ENCODE results near the gene JHY.
"Not testable (repeated sequence)": the region's sequence is repeated elsewhere in the genome, so short reads cannot be mapped to it uniquely, and the experiment has no call there.

Gene JHY

GRCh38 chr11:122882189-122882856 lies at the start of gene JHY:
JHY (plus strand) TSS chr11:122882759; CDS start chr11:122885850, 3,091 bp downstream.
- no peak for ATAC-seq

DNA sequence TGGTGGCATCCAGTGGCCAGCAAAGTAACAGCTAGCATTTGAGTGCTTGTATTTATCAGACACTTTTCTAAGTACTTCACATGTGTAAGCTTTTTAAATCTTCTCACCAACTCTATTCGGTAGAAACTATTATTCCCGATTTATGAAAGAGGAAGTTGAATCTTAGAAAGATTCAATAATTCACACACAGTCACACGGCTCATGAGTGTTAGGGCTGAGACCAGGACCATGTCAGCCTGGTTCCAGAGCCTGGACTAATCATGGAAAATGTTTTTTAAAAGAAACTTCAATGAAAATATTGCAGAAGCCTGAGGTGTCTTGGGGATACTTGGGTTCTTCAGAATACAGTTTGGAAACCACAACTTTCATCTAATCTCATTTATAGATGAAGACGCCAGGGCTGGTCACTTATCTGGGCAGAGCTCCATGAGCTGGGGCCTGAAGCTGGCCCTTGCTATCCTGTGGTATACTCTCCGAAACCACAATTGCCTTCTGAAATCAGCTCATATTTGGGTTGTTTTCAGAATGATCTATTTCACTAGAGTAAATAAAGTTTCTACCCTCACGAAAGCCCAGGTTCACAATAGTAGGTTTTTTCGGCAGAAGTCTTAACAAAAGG lies 48.6 kb upstream of the JHY start:
- ATAC-seq = no peak

DNA sequence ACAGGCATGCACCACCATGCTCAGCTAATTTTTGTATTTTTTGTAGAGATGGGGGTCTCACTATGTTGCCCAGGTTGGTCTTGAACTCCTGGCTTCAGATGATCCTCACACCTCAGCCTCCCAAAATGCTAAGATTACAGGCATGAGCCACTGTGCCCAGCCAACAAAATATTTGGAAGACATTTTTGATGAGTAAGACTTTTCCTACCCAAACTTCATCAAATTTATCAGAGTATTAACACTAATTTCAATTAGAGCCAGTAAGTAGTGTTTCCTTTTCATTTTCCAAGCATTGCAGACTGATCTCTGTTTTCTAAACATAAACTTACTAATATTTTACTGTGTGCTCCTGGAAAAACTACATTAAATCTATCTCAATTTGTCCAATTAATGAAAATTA lies 45.6 kb upstream of the JHY start:
- ATAC-seq = no peak

GRCh38 chr11:122837528-122838346 lies 44.8 kb upstream of the JHY start:
- ATAC-seq = no peak

- peak; percentile 78 to 89 for ATAC-seq
Observed at GRCh38 chr11:122843281-122844141, 39.0 kb upstream of the JHY start.

DNA sequence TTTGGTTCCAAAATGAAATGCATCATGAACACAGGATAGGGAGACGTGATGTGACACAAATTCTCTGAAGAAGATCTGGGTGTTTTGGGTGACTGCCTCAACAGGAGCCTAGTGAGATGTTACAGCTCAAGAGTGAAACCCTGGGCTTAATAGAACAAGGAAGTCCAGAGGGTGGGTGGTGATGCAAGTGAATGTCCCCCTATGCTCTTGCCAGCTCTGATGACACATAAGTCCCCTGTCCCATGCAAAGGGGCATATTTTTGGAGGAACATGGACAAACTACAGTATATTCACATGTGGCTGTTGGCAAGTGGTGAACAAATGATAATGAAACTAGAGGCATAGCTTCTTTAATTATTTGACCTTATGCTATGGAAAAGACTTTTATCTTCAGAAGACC lies 35.1 kb upstream of the JHY start:
- ATAC-seq = no peak

DNA sequence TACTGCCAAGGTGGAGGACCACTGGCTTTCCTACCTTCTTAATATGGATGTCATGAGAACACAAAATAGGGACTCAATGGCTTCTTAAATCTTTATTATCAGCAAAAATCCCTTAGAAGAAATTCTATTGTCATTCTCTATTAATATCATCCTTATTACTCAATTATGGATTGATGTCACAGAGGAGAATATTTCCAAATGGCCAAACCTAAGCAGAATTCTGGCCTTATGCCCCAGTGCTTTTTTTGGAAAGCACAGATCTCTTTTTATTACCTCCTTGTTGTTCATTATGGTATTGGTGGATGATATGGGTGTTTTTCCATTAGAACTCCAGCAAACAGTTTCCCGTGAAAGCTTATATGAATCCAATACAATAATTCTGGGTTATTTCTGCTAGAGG lies 34.4 kb upstream of the JHY start:
- ATAC-seq = no peak

- peak; percentile 33 to 39 for ATAC-seq
Observed at GRCh38 chr11:122850076-122850631, 32.4 kb upstream of the JHY start.

- peak; percentile 28 to 36 for ATAC-seq
Observed at GRCh38 chr11:122851366-122851966, 31.1 kb upstream of the JHY start.

- peak in 1 of 2 donors; percentile 9 for ATAC-seq
Observed at GRCh38 chr11:122852074-122852795, 30.3 kb upstream of the JHY start.

GRCh38 chr11:122852796-122853160 lies 29.8 kb upstream of the JHY start:
- ATAC-seq = no peak

DNA sequence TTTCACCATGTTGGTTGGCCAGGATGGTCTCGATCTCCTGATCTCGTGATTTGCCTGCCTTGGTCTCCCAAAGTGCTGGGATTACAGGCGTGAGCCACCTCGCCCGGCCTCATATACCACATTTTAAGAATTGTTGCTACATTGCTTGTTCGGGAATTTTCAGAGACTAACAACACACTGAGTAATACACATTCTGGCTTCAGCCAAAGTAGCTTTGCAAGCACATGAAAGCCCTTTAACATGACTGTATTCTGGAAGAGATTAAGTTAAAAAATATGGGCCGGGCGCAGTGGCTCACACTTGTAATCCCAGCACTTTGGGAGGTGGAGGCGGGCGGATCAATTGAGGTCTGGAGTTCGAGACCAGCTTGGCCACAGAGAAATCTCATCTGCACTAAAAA lies 29.3 kb upstream of the JHY start:
- ATAC-seq = no peak

DNA sequence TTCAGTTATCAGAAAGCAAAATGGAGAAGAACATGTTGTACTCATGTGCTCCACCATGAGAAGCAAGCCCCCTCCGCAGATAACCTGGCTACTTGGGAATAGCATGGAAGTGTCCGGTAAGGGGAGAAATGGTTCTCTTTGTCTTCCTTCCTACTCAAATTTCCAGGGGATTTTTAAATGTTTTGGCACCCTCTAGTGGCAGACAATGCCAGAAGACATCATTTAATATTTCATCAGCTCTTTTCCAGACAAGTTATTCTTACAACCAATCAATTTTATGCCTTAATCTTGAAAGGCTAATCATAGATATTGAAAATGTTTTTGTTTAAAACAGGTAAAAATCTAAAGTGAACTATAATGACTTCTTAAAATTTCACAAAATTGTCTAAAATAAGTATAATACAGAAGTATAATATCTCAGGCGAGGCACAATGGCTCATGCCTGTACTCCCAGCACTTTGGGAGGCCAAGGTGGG lies 28.6 kb upstream of the JHY start:
- ATAC-seq = no peak

DNA sequence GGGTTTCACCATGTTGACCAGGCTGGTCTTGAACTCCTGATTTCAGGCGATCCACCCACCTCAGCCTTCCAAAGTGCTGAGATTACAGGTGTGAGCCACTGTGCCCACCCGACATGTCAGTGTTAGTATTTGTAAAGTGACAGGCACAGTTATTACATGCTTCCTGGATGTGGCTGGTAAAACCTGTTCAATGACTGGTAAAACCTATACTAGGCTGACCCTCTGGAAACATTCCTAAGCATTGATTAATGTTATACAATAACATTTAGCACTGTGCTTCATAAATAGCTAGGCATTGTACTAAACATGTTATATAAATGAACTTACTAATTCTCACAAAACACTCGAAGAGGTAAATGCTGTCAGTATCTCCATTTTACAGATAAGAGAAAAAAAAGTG lies 20.9 kb upstream of the JHY start:
- ATAC-seq = no peak

DNA sequence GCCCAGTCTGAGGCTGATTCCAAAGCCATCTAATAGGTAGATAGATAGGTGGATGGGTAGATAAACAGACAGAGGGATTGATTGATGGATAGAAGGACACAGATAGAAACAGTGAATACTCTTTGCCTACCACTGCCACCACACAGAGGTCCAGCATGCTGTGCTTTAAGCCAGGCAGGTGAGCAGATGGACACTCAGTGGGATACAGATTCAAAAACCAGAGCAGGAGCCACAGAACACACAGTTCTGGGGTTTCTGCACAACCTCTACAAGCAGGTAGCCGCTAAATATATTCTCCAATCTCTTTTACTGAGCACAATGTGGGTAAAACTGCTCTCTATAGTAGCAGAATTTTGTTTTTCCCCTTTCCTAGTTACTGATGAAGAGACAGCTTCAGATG lies 20.5 kb upstream of the JHY start:
- no peak for ATAC-seq

GRCh38 chr11:122863154-122863553 lies 19.4 kb upstream of the JHY start:
- ATAC-seq = not testable (repeated sequence)

- no peak for ATAC-seq
Observed at GRCh38 chr11:122863704-122864326, 18.7 kb upstream of the JHY start.

- no peak for ATAC-seq
Observed at GRCh38 chr11:122864386-122865115, 18.0 kb upstream of the JHY start.

DNA sequence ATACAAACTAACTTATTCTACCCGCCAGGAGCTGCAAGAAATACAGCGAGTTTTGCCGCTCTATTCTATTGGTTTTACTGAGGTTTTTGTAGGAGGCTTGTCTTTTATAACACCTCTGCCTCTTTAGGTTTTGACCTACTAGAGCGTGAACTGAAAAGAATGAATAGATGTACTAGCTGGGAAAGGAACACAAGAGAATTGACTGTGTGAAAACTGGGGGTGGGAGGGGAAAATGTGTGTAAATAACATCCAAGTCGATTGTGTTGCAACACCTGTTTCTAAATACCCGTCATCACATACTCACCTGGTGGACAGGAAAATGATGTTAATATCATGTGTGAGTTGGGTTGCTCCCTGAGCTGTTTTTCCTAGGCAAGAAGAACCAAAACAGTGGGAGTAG lies 12.9 kb upstream of the JHY start:
- no peak for ATAC-seq

DNA sequence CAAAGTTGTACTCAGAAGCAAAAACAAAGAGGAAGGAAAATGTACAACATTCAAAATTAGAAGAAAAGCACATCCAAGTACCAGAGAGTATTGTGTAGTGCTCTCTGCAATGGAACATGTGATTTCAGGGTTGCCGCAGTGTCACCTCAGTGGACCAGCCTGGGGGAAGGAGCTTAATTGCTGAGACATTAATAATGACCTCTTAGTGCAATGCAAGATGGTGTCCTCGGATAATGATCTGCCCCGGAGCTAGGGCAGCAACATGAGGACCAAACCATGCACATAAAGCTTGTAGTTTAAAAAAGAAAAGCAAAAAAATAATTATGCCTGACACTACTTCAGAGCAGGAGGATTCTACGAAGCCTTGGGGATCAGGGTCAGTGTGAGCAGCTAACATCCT lies 11.3 kb upstream of the JHY start:
- no peak for ATAC-seq

All from activated CD4-positive, CD25-positive, alpha-beta regulatory T cell treated with anti-CD3 and anti-CD28 coated beads, Interleukin-2, amount 50 U/mL, for 24 hours (primary cell).